H9 (cell line): ENCODE measurements around the gene EFCAB11. TPM values are rescaled to one million over a fixed set of nuclear protein-coding genes. Genes with fewer than 3 reads are reported as not detected.

Experiments
- DNase-seq: peaks from one replicate; pipeline ENCODE4 v3.0.0-alpha.2; 2017
- H2AFZ ChIP-seq: one replicate; pipeline ENCODE4 v1.6.1; 2013; ENCODE audit warnings: mild to moderate bottlenecking, low read length, control low read depth, moderate library complexity
- H2AK5ac ChIP-seq: 2 replicates; pipeline ENCODE4 v1.6.1; 2013; ENCODE audit warnings: low read length, control low read depth, mixed read lengths; ENCODE audit not compliant: insufficient read length
- H2BK120ac ChIP-seq: one replicate; pipeline ENCODE4 v1.6.1; 2013; ENCODE audit warnings: low read depth, mild to moderate bottlenecking, low read length, control low read depth, inconsistent platforms; ENCODE audit not compliant: poor library complexity, severe bottlenecking
- H2BK12ac ChIP-seq: 2 replicates; pipeline ENCODE4 v1.6.1; 2013; ENCODE audit warnings: low read length, control low read depth, mixed read lengths, low read depth; ENCODE audit not compliant: insufficient read length
- H2BK15ac ChIP-seq: 2 replicates; pipeline ENCODE4 v1.6.1; 2013; ENCODE audit warnings: low read depth, low read length, control low read depth
- H2BK20ac ChIP-seq: one replicate; pipeline ENCODE4 v1.6.1; 2013; ENCODE audit warnings: low read depth, mild to moderate bottlenecking, low read length, control low read depth, inconsistent platforms; ENCODE audit not compliant: poor library complexity, severe bottlenecking
- H2BK5ac ChIP-seq: 2 replicates; pipeline ENCODE4 v1.6.1; 2013; ENCODE audit warnings: low read length, control low read depth, mixed read lengths; ENCODE audit not compliant: insufficient read length
- H3K14ac ChIP-seq: 2 replicates; pipeline ENCODE4 v1.6.1; 2013; ENCODE audit warnings: low read length, control low read depth; ENCODE audit not compliant: insufficient read depth
- H3K18ac ChIP-seq: 2 replicates; pipeline ENCODE4 v1.6.1; 2013; ENCODE audit warnings: low read depth, mild to moderate bottlenecking, mixed read lengths, low read length, control low read depth; ENCODE audit not compliant: insufficient read length
- H3K23ac ChIP-seq: 2 replicates; pipeline ENCODE4 v1.6.1; 2013; ENCODE audit warnings: low read length, control low read depth, mixed read lengths, low read depth; ENCODE audit not compliant: insufficient read length
- H3K23me2 ChIP-seq: 2 replicates; pipeline ENCODE4 v1.6.1; 2013; ENCODE audit warnings: low read depth, mild to moderate bottlenecking, mixed read lengths, low read length, control low read depth; ENCODE audit not compliant: insufficient read length, poor library complexity, severe bottlenecking
- H3K27ac ChIP-seq: 2 replicates; pipeline ENCODE4 v1.5.1; 2013; ENCODE audit warnings: low read length, control low read depth, mixed read lengths, low read depth; ENCODE audit not compliant: insufficient read length
- H3K27me3 ChIP-seq: 2 replicates; pipeline ENCODE4 v1.6.1; 2013; ENCODE audit warnings: low read length, control low read depth, inconsistent platforms; ENCODE audit not compliant: insufficient read depth
- H3K4ac ChIP-seq: 2 replicates; pipeline ENCODE4 v1.6.1; 2013; ENCODE audit warnings: low read depth, mild to moderate bottlenecking, control low read depth, inconsistent platforms, low read length, moderate library complexity
- H3K4me1 ChIP-seq: 2 replicates; pipeline ENCODE4 v1.6.1; 2013; ENCODE audit warnings: low read length, control low read depth, inconsistent platforms; ENCODE audit not compliant: insufficient read depth
- H3K4me2 ChIP-seq: 2 replicates; pipeline ENCODE4 v1.6.1; 2013; ENCODE audit warnings: low read length, control low read depth, mixed read lengths; ENCODE audit not compliant: insufficient read length, insufficient read depth
- H3K56ac ChIP-seq: 2 replicates; pipeline ENCODE4 v1.6.1; 2013; ENCODE audit warnings: low read depth, mild to moderate bottlenecking, mixed read lengths, low read length, control low read depth; ENCODE audit not compliant: insufficient read length
- H3K79me1 ChIP-seq: 2 replicates; pipeline ENCODE4 v1.6.1; 2013; ENCODE audit warnings: low read depth, mild to moderate bottlenecking, moderate library complexity, low read length, control low read depth, inconsistent platforms; ENCODE audit not compliant: insufficient read depth, poor library complexity, severe bottlenecking
- H3K79me2 ChIP-seq: 2 replicates; pipeline ENCODE4 v1.6.1; 2013; ENCODE audit warnings: low read length, control low read depth, inconsistent platforms; ENCODE audit not compliant: insufficient read depth
- H3K9ac ChIP-seq: 2 replicates; pipeline ENCODE4 v1.6.1; 2013; ENCODE audit warnings: low read length, control low read depth, mixed read lengths; ENCODE audit not compliant: insufficient read length; ENCODE audit errors: extremely low read depth
- H3K9me3 ChIP-seq: one replicate; pipeline ENCODE4 v1.6.1; 2013; ENCODE audit warnings: low read depth, low read length, inconsistent platforms; ENCODE audit not compliant: control insufficient read depth
- H3T11ph ChIP-seq: one replicate; pipeline ENCODE4 v1.6.1; 2013; ENCODE audit warnings: mild to moderate bottlenecking, low read length, control low read depth, inconsistent platforms
- H4K20me1 ChIP-seq: one replicate; pipeline ENCODE4 v1.6.1; 2013; ENCODE audit not compliant: control insufficient read depth, insufficient read length, insufficient read depth
- H4K5ac ChIP-seq: 2 replicates; pipeline ENCODE4 v1.6.1; 2013; ENCODE audit warnings: low read depth, mild to moderate bottlenecking, mixed read lengths, low read length, control low read depth; ENCODE audit not compliant: insufficient read length
- H4K8ac ChIP-seq: replicated peaks from 2 replicates; pipeline ENCODE4 v1.6.1; 2013; ENCODE audit warnings: low read length, control low read depth, mixed read lengths, low read depth; ENCODE audit not compliant: insufficient read length
- H4K91ac ChIP-seq: 2 replicates; pipeline ENCODE4 v1.6.1; 2013; ENCODE audit warnings: low read depth, mild to moderate bottlenecking, moderate library complexity, mixed read lengths, low read length, control low read depth; ENCODE audit not compliant: insufficient read length
- H3K27ac Mint-ChIP-seq, 3 experiments: 2 replicates in 2 of 3; 3 replicates in 1 of 3; pipeline ENCODE4 v1.8.0; 2020 to 2021; ENCODE audit warnings: mixed read lengths in 3 of 3, mild to moderate bottlenecking in 1 of 3, moderate library complexity in 1 of 3
- H3K27me3 Mint-ChIP-seq: 2 replicates; pipeline ENCODE4 v1.8.0; 2021; ENCODE audit warnings: low read depth, mild to moderate bottlenecking, moderate library complexity, mixed read lengths
- H3K36me3 Mint-ChIP-seq, 3 experiments: 2 replicates in 2 of 3; 3 replicates in 1 of 3; pipeline ENCODE4 v1.8.0; 2020 to 2021; ENCODE audit warnings: low read depth in 3 of 3, mixed read lengths in 3 of 3; ENCODE audit not compliant: insufficient read depth in 1 of 3
- H3K4me1 Mint-ChIP-seq, 2 experiments: 2 replicates each; pipeline ENCODE4 v1.8.0; 2020; ENCODE audit warnings: mixed read lengths in 2 of 2
- H3K4me3 Mint-ChIP-seq, 2 experiments: 2 replicates in 1 of 2; 3 replicates in 1 of 2; pipeline ENCODE4 v1.8.0; 2020 to 2021; ENCODE audit warnings: mild to moderate bottlenecking in 2 of 2, mixed read lengths in 2 of 2, moderate library complexity in 1 of 2
- H3K9me3 Mint-ChIP-seq, 2 experiments: 2 replicates in 1 of 2; 3 replicates in 1 of 2; pipeline ENCODE4 v1.8.0; 2020; ENCODE audit warnings: mild to moderate bottlenecking in 2 of 2, mixed read lengths in 2 of 2, moderate library complexity in 1 of 2
- CTCF ChIP-seq: fragments of 200-600 bp; sonication (generic); conservative IDR thresholded peaks from 3 replicates; pipeline ENCODE4 v1.8.0; 2021; ENCODE audit warnings: antibody characterized with exemption, mild to moderate bottlenecking
- whole genome bisulfite sequencing: extraction: QIAGEN DNeasy Blood & Tissue Kit; methylation state at CpG from one replicate; pipeline ENCODE4 v1.1.7; 2013; ENCODE audit warnings: missing lambda C conversion rate, low lambda C conversion rate, mixed read lengths; ENCODE audit not compliant: insufficient read length; ENCODE audit errors: extremely low coverage; 5-methylcytosine and 5-hydroxymethylcytosine counted together
- total RNA-seq: library from RNA; stranded (reverse); gene quantifications from 2 replicates; pipeline ENCODE4 v1.2.1, GENCODE V29; 2021

EFCAB11 gene
- total RNA-seq, 1 experiment from 2014 or later: 17.4 TPM

GRCh38 chr14:89806451-89806850, 148.1 kb downstream of the EFCAB11 start:
- H4K20me1 ChIP-seq: no peaks in the 10 kb centered on the region
- no peak overlapping the region for H2BK15ac ChIP-seq
- no peak overlapping the region for H3K14ac ChIP-seq
- no peak overlapping the region for H4K8ac ChIP-seq
- no peak overlapping the region for H2BK12ac ChIP-seq
- no peak overlapping the region for H3K4me2 ChIP-seq
- no peak overlapping the region for H3K9ac ChIP-seq
- no peaks in the 10 kb centered on the region for H3K79me2 ChIP-seq
- no peak overlapping the region for H2AK5ac ChIP-seq
- Mint-ChIP-seq H3K27me3 (no peaks in the 10 kb centered on the region), H3K27ac (no peak overlapping the region; a peak in 1 of 7 replicates), H3K4me3 (no peak overlapping the region), H3K36me3 (no peaks in the 10 kb centered on the region), H3K9me3 (no peaks in the 10 kb centered on the region), H3K4me1 (peaks cover 0 to 4% of the 10 kb centered on the region in 2 experiments; a peak in 1 of 4 replicates)
- H4K5ac ChIP-seq: no peak overlapping the region
- H2BK120ac ChIP-seq: no peak overlapping the region
- H4K91ac ChIP-seq: no peak overlapping the region
- no peaks in the 10 kb centered on the region for H3K23me2 ChIP-seq
- H3K18ac ChIP-seq: no peak overlapping the region
- no peak overlapping the region for H3K23ac ChIP-seq
- TF ChIP-seq CTCF: no peak
- no peaks in the 10 kb centered on the region for H3K4me1 ChIP-seq
- DNase-seq: no peak
- H3K4ac ChIP-seq: no peak overlapping the region
- no CpG with 5 or more reads among the region's 2 CpGs for WGBS
- H3K79me1 ChIP-seq: no peaks in the 10 kb centered on the region
- H3K27me3 ChIP-seq: no peaks in the 10 kb centered on the region
- no peak overlapping the region for H3K27ac ChIP-seq
- no peak overlapping the region for H2AFZ ChIP-seq
- no peak overlapping the region for H3K56ac ChIP-seq
- H3K9me3 ChIP-seq: no peaks in the 10 kb centered on the region
- H2BK5ac ChIP-seq: no peak overlapping the region
- H2BK20ac ChIP-seq: no peak overlapping the region
- H3T11ph ChIP-seq: no peak overlapping the region
